Vagina (tissue), 2 donors: ENCODE data around the gene TRIM7. TPM values are rescaled to one million over a fixed set of nuclear protein-coding genes. Genes with fewer than 3 reads are reported as not detected.
"Not testable (repeated sequence)": the region's sequence is repeated elsewhere in the genome, so short reads cannot be mapped to it uniquely, and the experiment has no call there.

Source experiments
- DNase-seq, 2 donors: peaks; one replicate each; pipeline ENCODE4 v3.0.0-alpha.2; 2017; ENCODE audit errors: extremely low spot score in 2 of 2
- H3K27ac ChIP-seq: fragments of 200-600 bp; sonication (generic); one replicate; pipeline ENCODE4 v1.5.1; 2019
- H3K27me3 ChIP-seq: fragments of 200-600 bp; sonication (generic); one replicate; pipeline ENCODE4 v1.5.1; 2019
- H3K36me3 ChIP-seq, 2 donors: fragments of 200-600 bp; sonication (generic); one replicate each; pipeline ENCODE4 v1.5.1; 2017 to 2019
- H3K4me1 ChIP-seq: fragments of 200-600 bp; sonication (generic); one replicate; pipeline ENCODE4 v1.5.1; 2019
- H3K4me3 ChIP-seq, 2 donors: fragments of 200-600 bp; sonication (generic); 1 replicate in 1 of 2; 2 replicates in 1 of 2; pipeline ENCODE4 v1.5.1; 2016 to 2019
- H3K9me3 ChIP-seq: fragments of 200-600 bp; sonication (generic); one replicate; pipeline ENCODE4 v1.5.1; 2019
- POLR2A ChIP-seq, 2 donors: fragments of 450-650 bp; IDR thresholded peaks; one replicate each; pipeline ENCODE4 v1.6.1; 2017; ENCODE audit warnings: antibody characterized with exemption in 2 of 2, mild to moderate bottlenecking in 2 of 2, moderate library complexity in 2 of 2
- POLR2AphosphoS5 ChIP-seq, 2 donors: sonication (generic); formaldehyde crosslinking; IDR thresholded peaks; one replicate each; pipeline ENCODE4 v1.9.0; 2017; ENCODE audit warnings: antibody characterized with exemption in 2 of 2, mild to moderate bottlenecking in 2 of 2, low read depth in 1 of 2; ENCODE audit not compliant: insufficient read depth in 1 of 2
- intact Hi-C: fragments of 100-400 bp; cut with DNase I; formaldehyde crosslinking; loops from one replicate; pipeline ENCODE4 v1.15.1; 2023
- total RNA-seq: library from RNA; depleted of rRNA; stranded (reverse); fragments of >200 nt; gene quantifications from one replicate; pipeline ENCODE4 v1.2.3, GENCODE V29; 2016
- TF ChIP-seq, protein P1 (sequence below), 3 experiments: fragments of 450-650 bp in 2 of 3; fragments of 200-600 bp in 1 of 3; sonication (generic) in 1 of 3; IDR thresholded peaks; one replicate each; pipeline ENCODE4 v1.5.1; 2017 to 2019; ENCODE audit warnings: antibody characterized with exemption in 3 of 3, mild to moderate bottlenecking in 2 of 3, moderate library complexity in 2 of 3

The TRIM7 gene
- total RNA-seq, 1 donor from 2014 or later, result 21.6 TPM

DNA sequence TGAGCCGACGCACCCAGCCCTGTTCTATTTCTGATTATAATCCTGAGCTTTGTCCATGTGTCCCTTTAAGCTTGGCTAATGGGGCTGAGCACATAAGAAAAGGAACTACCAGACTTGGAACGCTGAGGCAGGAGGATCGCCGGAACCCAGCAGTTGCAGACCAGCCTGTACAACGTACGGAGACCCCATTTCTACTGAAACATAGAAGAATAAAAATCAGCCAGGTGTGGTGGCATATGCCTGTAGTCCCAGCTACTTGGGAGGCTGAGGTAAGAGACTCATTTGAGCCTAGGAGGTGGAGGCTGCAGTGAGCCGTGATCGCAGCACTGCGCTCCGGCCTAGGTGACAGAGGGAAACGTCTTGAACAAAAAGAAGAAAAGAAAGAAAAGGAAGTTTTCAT, 22.3 kb downstream of the TRIM7 start:
- Histone ChIP-seq H3K36me3 (no peaks in the 10 kb centered on the region), H3K4me1 (peaks cover 20% of the 10 kb centered on the region), H3K9me3 (no peaks in the 10 kb centered on the region), H3K27ac (no peak overlapping the region), H3K27me3 (no peaks in the 10 kb centered on the region), H3K4me3 (no peak overlapping the region)
- no peak for DNase-seq
- intact Hi-C loops, result loop anchor here (10.0 kb wide), 1 partner anchor 318 kb away; the partner anchor contains the start of gene ZFP62
- no peak for TF ChIP-seq POLR2AphosphoS5 (IDR thresholded peaks at IDR 0.05; ENCODE audit: insufficient read depth in 1 of 2, low read depth in 1 of 2)
- no peak for TF ChIP-seq POLR2A (IDR thresholded peaks at IDR 0.05)
- TF ChIP-seq, protein P1, sequence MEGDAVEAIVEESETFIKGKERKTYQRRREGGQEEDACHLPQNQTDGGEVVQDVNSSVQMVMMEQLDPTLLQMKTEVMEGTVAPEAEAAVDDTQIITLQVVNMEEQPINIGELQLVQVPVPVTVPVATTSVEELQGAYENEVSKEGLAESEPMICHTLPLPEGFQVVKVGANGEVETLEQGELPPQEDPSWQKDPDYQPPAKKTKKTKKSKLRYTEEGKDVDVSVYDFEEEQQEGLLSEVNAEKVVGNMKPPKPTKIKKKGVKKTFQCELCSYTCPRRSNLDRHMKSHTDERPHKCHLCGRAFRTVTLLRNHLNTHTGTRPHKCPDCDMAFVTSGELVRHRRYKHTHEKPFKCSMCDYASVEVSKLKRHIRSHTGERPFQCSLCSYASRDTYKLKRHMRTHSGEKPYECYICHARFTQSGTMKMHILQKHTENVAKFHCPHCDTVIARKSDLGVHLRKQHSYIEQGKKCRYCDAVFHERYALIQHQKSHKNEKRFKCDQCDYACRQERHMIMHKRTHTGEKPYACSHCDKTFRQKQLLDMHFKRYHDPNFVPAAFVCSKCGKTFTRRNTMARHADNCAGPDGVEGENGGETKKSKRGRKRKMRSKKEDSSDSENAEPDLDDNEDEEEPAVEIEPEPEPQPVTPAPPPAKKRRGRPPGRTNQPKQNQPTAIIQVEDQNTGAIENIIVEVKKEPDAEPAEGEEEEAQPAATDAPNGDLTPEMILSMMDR (IDR thresholded peaks at IDR 0.05), result no peak

DNA sequence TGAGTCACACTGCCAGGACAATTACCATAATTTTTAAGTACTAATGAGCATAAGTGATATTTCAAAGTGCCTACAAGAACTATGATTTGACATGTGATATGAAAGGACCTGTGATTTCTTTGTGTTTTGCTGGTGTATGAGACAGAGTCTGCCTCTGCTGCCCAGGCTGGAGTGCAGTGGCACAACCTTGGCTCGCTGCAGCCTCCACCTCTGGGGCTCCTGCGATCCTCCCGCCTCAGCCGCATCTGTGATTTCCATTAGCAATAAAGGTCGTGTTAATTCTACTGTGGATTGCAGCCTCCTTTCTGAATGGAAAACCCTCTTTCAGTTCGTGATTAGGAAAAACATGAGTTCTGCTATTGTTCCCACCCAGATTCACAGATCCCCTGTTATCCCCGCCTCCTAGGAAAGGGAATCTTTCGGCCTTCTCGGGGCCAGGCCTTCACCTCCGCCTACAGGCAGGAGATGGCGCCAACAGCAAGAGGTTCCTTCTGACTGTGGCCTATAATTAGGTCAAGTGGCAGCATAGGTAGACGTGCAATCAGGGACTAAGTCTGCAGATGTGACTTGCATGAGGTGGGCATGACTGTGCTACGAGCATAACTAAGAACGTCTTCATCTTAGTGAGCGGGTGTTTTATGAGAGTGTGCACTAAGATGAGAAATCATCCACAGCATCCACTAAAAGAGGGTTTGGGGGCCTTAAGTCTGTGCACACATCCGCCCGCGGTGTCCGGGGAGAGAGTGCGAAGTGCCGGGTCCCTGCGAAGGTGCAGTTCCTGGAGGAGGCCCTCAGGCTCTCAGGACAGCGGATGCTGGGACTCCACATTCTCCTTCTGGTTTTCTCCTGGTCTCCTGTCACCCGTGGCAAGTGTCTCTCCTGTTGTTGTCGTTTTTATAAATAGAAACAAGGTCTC, 23.1 kb downstream of the TRIM7 start:
- Histone ChIP-seq H3K36me3 (no peaks in the 10 kb centered on the region), H3K27ac (no peak overlapping the region), H3K4me1 (peaks cover 19% of the 10 kb centered on the region), H3K27me3 (no peaks in the 10 kb centered on the region), H3K9me3 (no peaks in the 10 kb centered on the region), H3K4me3 (no peak overlapping the region)
- TF ChIP-seq POLR2A (IDR thresholded peaks at IDR 0.05), result no peak
- TF ChIP-seq, protein P1 (IDR thresholded peaks at IDR 0.05), result peak in 2 of 3 experiments; percentile 53 to 81
- intact Hi-C loops, result loop anchor here (10.0 kb wide), 1 partner anchor 317 kb away; the partner anchor contains the start of gene ZFP62
- DNase-seq, result no peak

DNA sequence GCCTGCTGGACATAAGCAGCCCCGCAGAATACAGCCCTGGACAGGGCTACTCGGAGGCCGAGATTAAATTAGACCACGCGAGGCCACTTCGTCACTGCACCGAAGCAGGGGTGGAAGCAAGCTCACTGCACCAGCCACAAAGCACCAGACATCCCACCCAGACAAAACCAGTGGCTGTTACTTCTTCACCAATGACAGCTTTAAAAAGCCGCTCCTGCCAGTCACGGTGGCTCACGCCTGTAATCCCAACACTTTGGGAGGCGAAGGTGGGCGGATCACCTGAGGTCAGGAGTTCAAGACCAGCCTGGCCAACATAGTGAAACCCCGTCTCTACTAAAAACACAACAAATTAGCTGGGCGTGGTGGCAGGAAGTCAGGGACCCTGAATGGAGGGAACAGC, 27.4 kb downstream of the TRIM7 start:
- H3K27me3 ChIP-seq, DNase-seq, H3K4me1 ChIP-seq, H3K36me3 ChIP-seq, intact Hi-C loops, H3K27ac ChIP-seq, H3K9me3 ChIP-seq, H3K4me3 ChIP-seq: not testable (repeated sequence)

DNA sequence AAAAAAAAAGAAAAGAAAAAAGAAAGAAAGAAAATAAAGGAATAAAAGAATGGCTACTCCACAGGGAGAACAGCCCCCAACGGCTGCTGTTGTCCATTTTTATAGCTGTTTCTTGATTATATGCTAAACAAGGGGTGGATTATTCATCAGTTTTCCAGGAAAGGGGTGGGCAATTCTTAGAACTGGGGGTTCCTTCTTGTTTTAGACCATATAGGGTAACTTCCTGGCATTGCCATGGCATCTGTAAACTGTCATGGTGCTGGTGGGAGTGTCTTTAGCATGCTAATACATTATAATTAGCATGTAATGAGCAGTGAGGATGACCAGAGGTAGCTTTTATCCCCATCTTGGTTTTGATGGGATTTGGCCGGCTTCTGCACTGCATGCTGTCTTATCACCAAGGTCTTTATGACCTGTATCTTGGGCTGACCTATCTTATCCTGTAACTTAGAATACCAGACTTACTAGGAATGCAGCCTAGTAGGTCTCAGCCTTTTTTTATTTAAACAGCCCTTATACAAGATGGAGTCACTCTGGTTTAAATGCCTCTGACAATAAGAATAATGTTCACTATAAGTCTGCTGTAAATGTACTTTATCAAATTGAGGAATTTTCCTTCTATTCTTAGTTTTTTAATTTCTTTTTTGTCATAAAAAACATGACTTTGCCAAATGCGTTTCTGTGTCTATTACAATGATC, 28.6 kb downstream of the TRIM7 start:
- H3K4me1 ChIP-seq, result no peaks in the 10 kb centered on the region
- TF ChIP-seq POLR2AphosphoS5 (IDR thresholded peaks at IDR 0.05; ENCODE audit: insufficient read depth in 1 of 2, low read depth in 1 of 2), result no peak
- TF ChIP-seq, protein P1 (IDR thresholded peaks at IDR 0.05), result no peak
- no peak for TF ChIP-seq POLR2A (IDR thresholded peaks at IDR 0.05)
- H3K27me3 ChIP-seq, result peaks cover 3% of the 10 kb centered on the region
- H3K27ac ChIP-seq, result no peak overlapping the region
- H3K4me3 ChIP-seq, result no peak overlapping the region
- H3K9me3 ChIP-seq, result no peaks in the 10 kb centered on the region
- no peak for DNase-seq
- intact Hi-C loops, result no loop called here
- H3K36me3 ChIP-seq, result no peaks in the 10 kb centered on the region

DNA sequence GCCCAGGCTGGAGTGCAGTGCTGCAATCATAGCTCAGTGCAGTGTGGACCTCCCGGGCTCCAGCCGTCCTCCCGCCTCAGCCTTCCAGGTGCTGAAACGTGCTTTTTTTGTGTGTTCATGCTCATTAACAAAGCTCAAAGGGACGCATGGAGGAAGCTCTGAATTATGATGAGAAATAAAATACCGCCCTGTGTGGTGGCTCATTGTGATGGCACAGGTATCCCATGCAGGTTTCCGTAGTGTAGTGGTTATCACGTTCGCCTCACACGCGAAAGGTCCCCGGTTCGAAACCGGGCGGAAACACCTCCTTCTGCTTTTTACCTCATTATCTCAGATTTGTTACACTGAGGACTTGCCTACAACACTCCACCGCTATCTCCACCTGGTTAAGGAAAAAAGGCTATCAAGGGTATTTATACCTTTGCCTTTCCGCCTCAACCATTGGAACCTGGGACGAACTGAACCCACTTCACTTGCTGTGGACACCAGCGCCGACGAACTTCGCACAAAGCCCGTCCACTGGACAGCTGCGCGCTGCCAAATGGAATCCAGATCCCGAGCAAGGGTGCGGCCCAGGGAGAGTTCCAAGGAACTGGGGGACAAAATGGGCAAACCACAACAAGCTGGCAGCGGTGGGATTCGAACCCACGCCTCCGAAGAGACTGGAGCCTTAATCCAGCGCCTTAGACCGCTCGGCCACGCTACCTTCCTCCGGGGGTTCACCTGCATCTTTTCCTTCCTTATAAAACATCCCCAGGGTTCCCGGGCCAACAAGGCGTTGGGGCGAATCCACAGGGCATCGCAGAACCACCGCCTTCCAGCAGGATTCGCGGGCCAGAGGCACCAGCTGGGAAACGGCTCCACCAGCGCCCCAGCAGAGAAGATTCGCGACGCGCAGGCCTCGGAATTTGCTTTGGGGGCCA, 31.3 kb downstream of the TRIM7 start:
- H3K27me3 ChIP-seq, result peaks cover 6% of the 10 kb centered on the region
- H3K27ac ChIP-seq, result no peak overlapping the region
- H3K36me3 ChIP-seq, result no peaks in the 10 kb centered on the region
- H3K4me3 ChIP-seq, result no peak overlapping the region
- H3K4me1 ChIP-seq, result peaks cover 9% of the 10 kb centered on the region
- intact Hi-C loops, result no loop called here
- no peak for TF ChIP-seq POLR2A (IDR thresholded peaks at IDR 0.05)
- no peak for TF ChIP-seq POLR2AphosphoS5 (IDR thresholded peaks at IDR 0.05; ENCODE audit: insufficient read depth in 1 of 2, low read depth in 1 of 2)
- TF ChIP-seq, protein P1 (IDR thresholded peaks at IDR 0.05), result no peak
- no peaks in the 10 kb centered on the region for H3K9me3 ChIP-seq
- no peak for DNase-seq
